LNCAP (cell line): ENCODE measurements around the gene HORMAD2.

Source experiments
- TF ChIP-seq, protein P1 (sequence below): fragments of 450-650 bp; IDR thresholded peaks from 2 replicates; pipeline ENCODE4 v1.5.1; 2017; ENCODE audit warnings: mild to moderate bottlenecking

The HORMAD2 gene

DNA sequence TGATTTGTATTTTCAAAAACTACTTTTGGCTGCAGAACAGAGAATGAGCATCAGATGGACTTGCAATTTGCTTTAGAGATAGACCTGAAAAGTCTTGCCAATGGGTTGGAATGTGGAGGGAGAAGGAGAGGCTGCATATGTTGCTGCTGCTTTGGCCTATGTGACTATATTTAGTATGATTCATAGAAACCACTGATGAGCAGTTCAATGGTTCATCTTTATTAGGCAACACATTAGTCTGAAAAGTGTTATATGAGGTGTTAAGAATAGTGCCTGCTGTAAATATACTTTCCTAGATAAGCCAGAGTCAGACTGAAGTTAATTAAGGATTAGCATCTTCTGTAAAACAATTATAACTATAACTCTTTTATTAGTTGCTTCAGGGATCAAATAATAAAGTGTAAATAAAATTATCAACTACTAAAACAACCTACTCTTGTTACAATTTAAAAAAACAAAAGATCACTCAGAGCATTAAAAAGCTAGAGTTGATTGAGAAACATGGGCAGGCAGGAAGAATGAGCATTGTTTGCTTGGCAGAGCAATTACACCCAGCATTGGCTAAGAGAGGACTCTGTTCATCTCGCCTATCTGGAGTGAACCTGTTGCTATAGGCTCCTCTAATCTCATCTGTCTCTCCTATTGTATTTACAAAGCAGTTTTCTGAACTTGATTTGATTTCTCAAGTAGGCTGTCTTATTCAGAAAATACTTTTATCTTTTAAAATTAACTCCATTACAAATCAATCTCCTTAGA is 36.3 kb downstream of the HORMAD2 start:
- TF ChIP-seq, protein P1, sequence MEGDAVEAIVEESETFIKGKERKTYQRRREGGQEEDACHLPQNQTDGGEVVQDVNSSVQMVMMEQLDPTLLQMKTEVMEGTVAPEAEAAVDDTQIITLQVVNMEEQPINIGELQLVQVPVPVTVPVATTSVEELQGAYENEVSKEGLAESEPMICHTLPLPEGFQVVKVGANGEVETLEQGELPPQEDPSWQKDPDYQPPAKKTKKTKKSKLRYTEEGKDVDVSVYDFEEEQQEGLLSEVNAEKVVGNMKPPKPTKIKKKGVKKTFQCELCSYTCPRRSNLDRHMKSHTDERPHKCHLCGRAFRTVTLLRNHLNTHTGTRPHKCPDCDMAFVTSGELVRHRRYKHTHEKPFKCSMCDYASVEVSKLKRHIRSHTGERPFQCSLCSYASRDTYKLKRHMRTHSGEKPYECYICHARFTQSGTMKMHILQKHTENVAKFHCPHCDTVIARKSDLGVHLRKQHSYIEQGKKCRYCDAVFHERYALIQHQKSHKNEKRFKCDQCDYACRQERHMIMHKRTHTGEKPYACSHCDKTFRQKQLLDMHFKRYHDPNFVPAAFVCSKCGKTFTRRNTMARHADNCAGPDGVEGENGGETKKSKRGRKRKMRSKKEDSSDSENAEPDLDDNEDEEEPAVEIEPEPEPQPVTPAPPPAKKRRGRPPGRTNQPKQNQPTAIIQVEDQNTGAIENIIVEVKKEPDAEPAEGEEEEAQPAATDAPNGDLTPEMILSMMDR = no peak

DNA sequence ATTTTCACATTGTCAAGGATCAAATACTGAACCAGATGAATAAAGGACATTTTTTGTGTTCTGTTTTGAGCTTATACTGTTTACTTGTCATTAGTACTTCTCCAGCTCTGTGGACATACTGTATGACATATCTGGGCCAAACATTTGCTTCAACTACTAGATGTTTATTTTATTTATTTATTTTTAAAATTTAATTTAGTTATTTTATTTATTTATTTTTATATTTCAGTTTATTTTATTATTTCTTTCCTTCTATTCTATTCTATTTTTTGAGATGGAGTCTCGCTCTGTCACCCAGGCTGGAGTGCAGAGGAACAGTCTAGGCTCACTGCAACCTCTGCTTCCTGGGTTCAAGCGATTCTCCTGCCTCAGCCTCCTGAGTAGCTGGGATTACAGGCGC is 37.0 kb downstream of the HORMAD2 start:
- TF ChIP-seq, protein P1 = no peak

DNA sequence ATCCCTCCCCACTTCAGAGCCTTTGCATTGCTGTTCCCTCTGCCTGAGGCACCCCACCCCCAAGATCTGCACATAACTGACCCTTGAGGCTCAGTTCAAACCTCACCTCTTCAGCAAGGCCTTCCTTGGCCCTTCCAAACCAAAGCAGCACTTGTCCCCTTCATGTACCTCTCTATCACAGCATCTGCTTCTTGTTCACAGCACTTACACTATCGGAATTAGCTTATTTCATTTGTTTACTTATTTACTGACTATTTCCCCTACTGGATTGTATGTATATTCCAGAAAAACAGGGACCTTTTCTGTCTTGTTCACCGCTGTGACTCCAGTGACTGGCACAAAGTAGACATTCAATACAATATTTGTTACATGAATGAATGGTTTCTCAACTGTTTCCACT is 38.0 kb downstream of the HORMAD2 start:
- TF ChIP-seq, protein P1 = no peak

DNA sequence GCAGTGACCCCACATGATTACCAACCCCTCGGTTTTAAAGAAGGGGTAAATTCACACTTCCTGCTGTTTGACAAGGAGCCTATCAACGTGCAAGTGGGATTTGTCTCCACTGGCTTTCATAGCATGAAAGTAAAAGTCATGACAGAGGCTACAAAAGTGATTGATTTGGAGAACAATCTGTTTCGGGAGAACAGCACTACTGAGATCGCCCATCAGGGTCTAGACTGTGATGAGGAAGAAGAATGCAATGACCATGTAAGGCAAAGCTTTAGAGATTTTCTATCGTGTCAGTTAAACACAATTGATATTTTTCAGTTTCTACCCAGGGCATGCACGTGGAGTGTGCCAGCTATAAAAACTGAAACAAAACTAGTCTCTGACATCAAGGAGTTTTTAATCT is 41.7 kb downstream of the HORMAD2 start:
- TF ChIP-seq, protein P1 = no peak

DNA sequence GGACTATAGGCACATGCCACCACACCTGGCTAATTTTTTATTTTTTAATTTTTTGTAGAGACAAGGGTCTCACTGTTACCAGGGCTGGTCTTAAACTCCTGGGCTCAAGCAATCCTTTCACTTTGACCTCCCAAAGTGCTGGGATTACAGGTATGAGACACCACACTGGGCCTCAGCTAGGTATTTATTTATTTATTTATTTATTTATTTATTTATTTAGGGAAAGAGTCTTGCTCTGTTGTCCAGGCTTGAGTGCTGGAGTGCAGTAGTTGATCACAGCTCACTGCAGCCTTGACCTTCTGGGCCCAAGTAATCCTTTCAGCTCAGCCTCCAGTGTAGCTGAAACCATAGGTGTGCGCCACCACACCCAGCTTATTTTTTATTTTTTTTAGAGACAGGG is 43.2 kb downstream of the HORMAD2 start:
- TF ChIP-seq, protein P1 = no peak

DNA sequence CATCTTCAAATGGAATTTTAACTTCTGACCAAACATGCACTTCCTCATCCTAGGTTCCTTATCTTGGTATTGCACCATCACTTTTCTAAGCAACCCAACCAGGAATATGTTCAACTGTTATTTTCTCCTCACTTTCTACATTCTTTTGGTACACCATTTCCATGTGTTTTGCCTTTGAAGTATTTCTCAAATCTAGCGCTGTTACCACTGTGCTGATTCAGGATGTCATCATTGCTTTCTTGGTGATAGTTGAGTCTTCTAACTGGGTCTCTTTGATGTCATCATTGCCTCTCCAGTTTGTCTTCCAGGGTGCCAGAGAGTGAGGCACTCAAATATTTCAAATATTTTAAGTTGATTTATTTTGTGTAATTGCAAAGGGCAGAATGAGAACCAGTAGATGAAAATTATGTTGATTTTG is 47.5 kb downstream of the HORMAD2 start:
- TF ChIP-seq, protein P1 = no peak

DNA sequence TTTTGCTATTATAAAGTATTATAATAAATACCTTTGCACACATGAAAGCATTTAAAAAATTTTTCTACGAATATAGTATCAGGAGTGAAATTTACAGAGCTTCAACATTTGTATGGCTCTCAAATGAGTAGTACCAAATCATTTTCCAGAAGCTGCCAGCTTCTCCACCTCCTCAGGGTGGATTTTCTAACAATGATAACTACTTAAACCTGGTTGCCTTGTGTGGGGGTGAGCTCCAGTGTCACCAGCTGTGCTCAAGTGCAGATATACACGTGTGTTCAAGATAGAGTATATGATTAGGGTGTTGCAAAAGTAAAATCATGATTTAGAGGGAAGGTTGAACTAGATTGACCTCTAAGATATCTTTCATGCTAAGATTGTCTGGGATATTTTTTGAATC is 48.2 kb downstream of the HORMAD2 start:
- TF ChIP-seq, protein P1 = no peak

DNA sequence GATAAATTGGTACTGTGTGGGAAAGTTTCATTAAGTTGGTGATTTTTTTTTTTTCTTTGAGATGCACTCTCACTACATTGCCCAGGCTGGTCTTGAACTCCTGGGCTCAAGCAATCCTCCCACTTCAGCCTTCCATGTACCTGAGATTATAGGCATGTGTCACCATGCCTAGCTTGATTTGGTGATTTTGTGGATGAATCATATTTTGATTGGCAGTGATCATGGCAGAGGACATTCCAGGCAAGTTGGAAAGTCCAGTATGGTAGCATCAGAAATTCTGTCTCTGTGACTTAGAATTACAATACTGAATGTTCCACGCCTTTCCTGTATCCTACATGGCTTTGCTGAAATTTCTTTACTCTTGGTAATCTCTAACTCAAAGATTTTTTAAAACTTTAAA is 49.4 kb downstream of the HORMAD2 start:
- TF ChIP-seq, protein P1 = no peak
